ENCODE data around the gene PKHD1. TPM values are rescaled to one million over a fixed set of nuclear protein-coding genes. Genes with fewer than 3 reads are reported as not detected.

The PKHD1 gene
- total RNA-seq, 1 experiment from 2014 or later, result not detected

GRCh38 chr6:51740658-51741057 is 346.8 kb downstream of the PKHD1 start:
- Histone ChIP-seq H3K27me3 (ENCODE audit: control insufficient read depth, insufficient read depth, low read length) (no peaks in the 10 kb centered on the region), H3K27ac (ENCODE audit: low read length) (no peak overlapping the region), H3K4me1 (ENCODE audit: control insufficient read depth, insufficient read depth, low read length) (no peaks in the 10 kb centered on the region), H3K4me3 (ENCODE audit: low read depth in 2 of 2, low read length in 2 of 2) (no peak overlapping the region), H3K36me3 (ENCODE audit: control insufficient read depth, insufficient read depth, low read length) (no peaks in the 10 kb centered on the region), H3K9me3 (ENCODE audit: control insufficient read depth, insufficient read depth, low read depth, low read length) (no peaks in the 10 kb centered on the region)
- no peak for DNase-seq (ENCODE audit: low read depth, low spot score)
- ATAC-seq, result no peak
- BruUV-seq (replicated peaks), result no TSS peak
- intact Hi-C loops (cut with micrococcal nuclease; ENCODE audit: unreplicated experiment), result no loop called here
- POLR2A ChIA-PET, result no interaction called here
- in situ Hi-C loops (cut with HindIII; ENCODE audit: low pct_unique_long_range_greater_than_20kb, low sequenced_read_pairs), result no loop called here
- CTCF ChIA-PET, result no interaction called here
- TF ChIP-seq TCF7L2 (IDR thresholded peaks at IDR 0.05; ENCODE audit: low read depth, low read length) (no peak), SIN3A (IDR thresholded peaks at IDR 0.05; ENCODE audit: borderline replicate concordance, insufficient read depth, low read depth, low read length) (no peak), POLR2AphosphoS5 (IDR thresholded peaks at IDR 0.05; ENCODE audit: low read depth, low read length) (no peak)
- TF ChIP-seq, protein P1, sequence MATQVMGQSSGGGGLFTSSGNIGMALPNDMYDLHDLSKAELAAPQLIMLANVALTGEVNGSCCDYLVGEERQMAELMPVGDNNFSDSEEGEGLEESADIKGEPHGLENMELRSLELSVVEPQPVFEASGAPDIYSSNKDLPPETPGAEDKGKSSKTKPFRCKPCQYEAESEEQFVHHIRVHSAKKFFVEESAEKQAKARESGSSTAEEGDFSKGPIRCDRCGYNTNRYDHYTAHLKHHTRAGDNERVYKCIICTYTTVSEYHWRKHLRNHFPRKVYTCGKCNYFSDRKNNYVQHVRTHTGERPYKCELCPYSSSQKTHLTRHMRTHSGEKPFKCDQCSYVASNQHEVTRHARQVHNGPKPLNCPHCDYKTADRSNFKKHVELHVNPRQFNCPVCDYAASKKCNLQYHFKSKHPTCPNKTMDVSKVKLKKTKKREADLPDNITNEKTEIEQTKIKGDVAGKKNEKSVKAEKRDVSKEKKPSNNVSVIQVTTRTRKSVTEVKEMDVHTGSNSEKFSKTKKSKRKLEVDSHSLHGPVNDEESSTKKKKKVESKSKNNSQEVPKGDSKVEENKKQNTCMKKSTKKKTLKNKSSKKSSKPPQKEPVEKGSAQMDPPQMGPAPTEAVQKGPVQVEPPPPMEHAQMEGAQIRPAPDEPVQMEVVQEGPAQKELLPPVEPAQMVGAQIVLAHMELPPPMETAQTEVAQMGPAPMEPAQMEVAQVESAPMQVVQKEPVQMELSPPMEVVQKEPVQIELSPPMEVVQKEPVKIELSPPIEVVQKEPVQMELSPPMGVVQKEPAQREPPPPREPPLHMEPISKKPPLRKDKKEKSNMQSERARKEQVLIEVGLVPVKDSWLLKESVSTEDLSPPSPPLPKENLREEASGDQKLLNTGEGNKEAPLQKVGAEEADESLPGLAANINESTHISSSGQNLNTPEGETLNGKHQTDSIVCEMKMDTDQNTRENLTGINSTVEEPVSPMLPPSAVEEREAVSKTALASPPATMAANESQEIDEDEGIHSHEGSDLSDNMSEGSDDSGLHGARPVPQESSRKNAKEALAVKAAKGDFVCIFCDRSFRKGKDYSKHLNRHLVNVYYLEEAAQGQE (IDR thresholded peaks at IDR 0.05; ENCODE audit: insufficient read depth in 1 of 2, low read depth in 2 of 2, low read length in 1 of 2), result no peak
- TF ChIP-seq, protein P2, sequence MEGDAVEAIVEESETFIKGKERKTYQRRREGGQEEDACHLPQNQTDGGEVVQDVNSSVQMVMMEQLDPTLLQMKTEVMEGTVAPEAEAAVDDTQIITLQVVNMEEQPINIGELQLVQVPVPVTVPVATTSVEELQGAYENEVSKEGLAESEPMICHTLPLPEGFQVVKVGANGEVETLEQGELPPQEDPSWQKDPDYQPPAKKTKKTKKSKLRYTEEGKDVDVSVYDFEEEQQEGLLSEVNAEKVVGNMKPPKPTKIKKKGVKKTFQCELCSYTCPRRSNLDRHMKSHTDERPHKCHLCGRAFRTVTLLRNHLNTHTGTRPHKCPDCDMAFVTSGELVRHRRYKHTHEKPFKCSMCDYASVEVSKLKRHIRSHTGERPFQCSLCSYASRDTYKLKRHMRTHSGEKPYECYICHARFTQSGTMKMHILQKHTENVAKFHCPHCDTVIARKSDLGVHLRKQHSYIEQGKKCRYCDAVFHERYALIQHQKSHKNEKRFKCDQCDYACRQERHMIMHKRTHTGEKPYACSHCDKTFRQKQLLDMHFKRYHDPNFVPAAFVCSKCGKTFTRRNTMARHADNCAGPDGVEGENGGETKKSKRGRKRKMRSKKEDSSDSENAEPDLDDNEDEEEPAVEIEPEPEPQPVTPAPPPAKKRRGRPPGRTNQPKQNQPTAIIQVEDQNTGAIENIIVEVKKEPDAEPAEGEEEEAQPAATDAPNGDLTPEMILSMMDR (IDR thresholded peaks at IDR 0.05), result no peak

GRCh38 chr6:51738614-51739013 is 348.8 kb downstream of the PKHD1 start:
- in situ Hi-C loops (cut with HindIII; ENCODE audit: low pct_unique_long_range_greater_than_20kb, low sequenced_read_pairs) (no loop called here), intact Hi-C loops (cut with micrococcal nuclease; ENCODE audit: unreplicated experiment) (no loop called here)
- no peak overlapping the region for H3K27ac ChIP-seq (ENCODE audit: low read length)
- no peaks in the 10 kb centered on the region for H3K9me3 ChIP-seq (ENCODE audit: control insufficient read depth, insufficient read depth, low read depth, low read length)
- DNase-seq (ENCODE audit: low read depth, low spot score), result no peak
- POLR2A ChIA-PET, result no interaction called here
- H3K4me1 ChIP-seq (ENCODE audit: control insufficient read depth, insufficient read depth, low read length), result no peaks in the 10 kb centered on the region
- no peaks in the 10 kb centered on the region for H3K27me3 ChIP-seq (ENCODE audit: control insufficient read depth, insufficient read depth, low read length)
- no peak for TF ChIP-seq POLR2AphosphoS5 (IDR thresholded peaks at IDR 0.05; ENCODE audit: low read depth, low read length)
- no peak for TF ChIP-seq SIN3A (IDR thresholded peaks at IDR 0.05; ENCODE audit: borderline replicate concordance, insufficient read depth, low read depth, low read length)
- TF ChIP-seq, protein P1 (IDR thresholded peaks at IDR 0.05; ENCODE audit: insufficient read depth in 1 of 2, low read depth in 2 of 2, low read length in 1 of 2), result no peak
- no peak for TF ChIP-seq TCF7L2 (IDR thresholded peaks at IDR 0.05; ENCODE audit: low read depth, low read length)
- TF ChIP-seq, protein P2 (IDR thresholded peaks at IDR 0.05), result no peak
- ATAC-seq, result no peak
- no peak overlapping the region for H3K4me3 ChIP-seq (ENCODE audit: low read depth in 2 of 2, low read length in 2 of 2)
- CTCF ChIA-PET, result no interaction called here
- no TSS peak for BruUV-seq (replicated peaks)
- H3K36me3 ChIP-seq (ENCODE audit: control insufficient read depth, insufficient read depth, low read length), result no peaks in the 10 kb centered on the region
